Muscle layer of duodenum (tissue), 2 donors: ENCODE data around the gene IFNA21.
"Not testable (repeated sequence)": the region's sequence is repeated elsewhere in the genome, so short reads cannot be mapped to it uniquely, and the experiment has no call there.

Source experiments
- H3K27ac ChIP-seq: one replicate; pipeline ENCODE4 v1.7.0; 2013; ENCODE audit warnings: mild to moderate bottlenecking, low read length
- H3K27me3 ChIP-seq: one replicate; pipeline ENCODE4 v1.7.0; 2013; ENCODE audit warnings: low read depth, mild to moderate bottlenecking, control low read depth, low read length
- H3K36me3 ChIP-seq, 2 donors: one replicate each; pipeline ENCODE4 v1.7.0; 2013; ENCODE audit warnings: low read length in 2 of 2, control low read depth in 1 of 2, mild to moderate bottlenecking in 1 of 2; ENCODE audit not compliant: insufficient read depth in 2 of 2, control insufficient read depth in 1 of 2
- H3K4me1 ChIP-seq, 2 donors: one replicate each; pipeline ENCODE4 v1.7.0; 2013; ENCODE audit warnings: low read length in 2 of 2, mild to moderate bottlenecking in 2 of 2, control low read depth in 1 of 2, moderate library complexity in 1 of 2; ENCODE audit not compliant: insufficient read depth in 2 of 2, control insufficient read depth in 1 of 2
- H3K4me3 ChIP-seq, 2 donors: one replicate each; pipeline ENCODE4 v1.7.0; 2013; ENCODE audit warnings: low read length in 2 of 2, low read depth in 1 of 2, mild to moderate bottlenecking in 1 of 2
- H3K9me3 ChIP-seq, 2 donors: one replicate each; pipeline ENCODE4 v1.7.0; 2013; ENCODE audit warnings: low read length in 2 of 2, control low read depth in 1 of 2, mild to moderate bottlenecking in 1 of 2; ENCODE audit not compliant: control insufficient read depth in 1 of 2
- donor health status: healthy.

The IFNA21 gene

GRCh38 chr9:21182810-21183736 is 16.6 kb upstream of the IFNA21 start:
- H3K4me3 ChIP-seq, H3K27me3 ChIP-seq, H3K4me1 ChIP-seq, H3K36me3 ChIP-seq, H3K9me3 ChIP-seq, H3K27ac ChIP-seq: not testable (repeated sequence)

- no peak overlapping the region for H3K4me3 ChIP-seq
- no peaks in the 10 kb centered on the region for H3K27me3 ChIP-seq
- H3K4me1 ChIP-seq: no peaks in the 10 kb centered on the region
- no peaks in the 10 kb centered on the region for H3K9me3 ChIP-seq
- H3K27ac ChIP-seq: no peak overlapping the region
- H3K36me3 ChIP-seq: no peaks in the 10 kb centered on the region
These were observed 8.2 kb upstream of the IFNA21 start for GRCh38 chr9:21174671-21175070.

- no peak overlapping the region for H3K27ac ChIP-seq
- no peaks in the 10 kb centered on the region for H3K9me3 ChIP-seq
These were observed 5.7 kb upstream of the IFNA21 start for GRCh38 chr9:21172156-21172555.

GRCh38 chr9:21171351-21171750 is 4.9 kb upstream of the IFNA21 start:
- Histone ChIP-seq H3K27me3 (no peaks in the 10 kb centered on the region), H3K27ac (no peak overlapping the region), H3K4me1 (no peaks in the 10 kb centered on the region), H3K36me3 (no peaks in the 10 kb centered on the region), H3K4me3 (no peak overlapping the region), H3K9me3 (no peaks in the 10 kb centered on the region)

More at GRCh38 chr9:21172156-21172555, 5.7 kb upstream of the IFNA21 start:
- Histone ChIP-seq H3K36me3 (no peaks in the 10 kb centered on the region), H3K4me1 (no peaks in the 10 kb centered on the region), H3K27me3 (no peaks in the 10 kb centered on the region), H3K4me3 (no peak overlapping the region)

GRCh38 chr9:21165516-21165915 is 944 bp downstream of the IFNA21 start:
- no peaks in the 10 kb centered on the region for H3K4me1 ChIP-seq
- peaks cover 0 to 4% of the 10 kb centered on the region in 2 donors for H3K9me3 ChIP-seq
- H3K27ac ChIP-seq: no peak overlapping the region
- H3K27me3 ChIP-seq: no peaks in the 10 kb centered on the region
- no peak overlapping the region for H3K4me3 ChIP-seq
- no peaks in the 10 kb centered on the region for H3K36me3 ChIP-seq

GRCh38 chr9:21160178-21160577 is 6.3 kb downstream of the IFNA21 start:
- no peaks in the 10 kb centered on the region for H3K4me1 ChIP-seq
- peaks cover 0 to 6% of the 10 kb centered on the region in 2 donors for H3K9me3 ChIP-seq
- no peak overlapping the region for H3K27ac ChIP-seq
- no peaks in the 10 kb centered on the region for H3K36me3 ChIP-seq
- H3K27me3 ChIP-seq: no peaks in the 10 kb centered on the region
- H3K4me3 ChIP-seq: no peak overlapping the region

GRCh38 chr9:21155501-21155900 is 11.0 kb downstream of the IFNA21 start:
- Histone ChIP-seq H3K4me1 (no peaks in the 10 kb centered on the region), H3K36me3 (no peaks in the 10 kb centered on the region), H3K4me3 (no peak overlapping the region), H3K27ac (no peak overlapping the region), H3K9me3 (peaks cover 0 to 2% of the 10 kb centered on the region in 2 donors), H3K27me3 (no peaks in the 10 kb centered on the region)

GRCh38 chr9:21154018-21154608 is 12.3 kb downstream of the IFNA21 start:
- Histone ChIP-seq H3K4me1 (no peaks in the 10 kb centered on the region), H3K4me3 (no peak overlapping the region), H3K27me3 (no peaks in the 10 kb centered on the region), H3K36me3 (no peaks in the 10 kb centered on the region), H3K27ac (no peak overlapping the region), H3K9me3 (peaks cover 0 to 2% of the 10 kb centered on the region in 2 donors)

GRCh38 chr9:21153336-21154017 is 13.0 kb downstream of the IFNA21 start:
- peaks cover 0 to 8% of the 10 kb centered on the region in 2 donors for H3K9me3 ChIP-seq
- H3K27ac ChIP-seq: no peak overlapping the region
- H3K4me1 ChIP-seq: no peaks in the 10 kb centered on the region
- no peak overlapping the region for H3K4me3 ChIP-seq
- no peaks in the 10 kb centered on the region for H3K27me3 ChIP-seq
- H3K36me3 ChIP-seq: no peaks in the 10 kb centered on the region

- peaks cover 0 to 13% of the 10 kb centered on the region in 2 donors for H3K9me3 ChIP-seq
- H3K27me3 ChIP-seq: no peaks in the 10 kb centered on the region
- H3K36me3 ChIP-seq: no peaks in the 10 kb centered on the region
- no peak overlapping the region for H3K4me3 ChIP-seq
- H3K27ac ChIP-seq: no peak overlapping the region
- no peaks in the 10 kb centered on the region for H3K4me1 ChIP-seq
These were observed 21.9 kb downstream of the IFNA21 start for GRCh38 chr9:21144603-21145002.

- Histone ChIP-seq H3K4me1 (no peaks in the 10 kb centered on the region), H3K27ac (no peak within 1 kb of the TSS)
These were observed 25.0 kb downstream of the IFNA21 start, which contains the start of gene IFNW1 for GRCh38 chr9:21141427-21141882. Gene IFNW1, minus strand, starts transcription at chr9:21141832. Its CDS starts 262 bp downstream, at chr9:21141570.

More at GRCh38 chr9:21141427-21141882, 25.0 kb downstream of the IFNA21 start, which contains the start of gene IFNW1:
- Histone ChIP-seq H3K4me3 (no peak within 1 kb of the TSS), H3K36me3 (no peaks in the 10 kb centered on the region), H3K9me3 (no peaks in the 10 kb centered on the region), H3K27me3 (no peaks in the 10 kb centered on the region)
